HepG2 (cell line): ENCODE data around the gene CTNNA3. TPM values are rescaled to one million over a fixed set of nuclear protein-coding genes. Genes with fewer than 3 reads are reported as not detected.

Experiments used
- ATAC-seq: fragments of 200-7000 bp; cut with Tn5 transposase; 3 replicates; pipeline ENCODE4 v1.9.1; 2020; ENCODE audit warnings: mild to moderate bottlenecking, moderate library complexity
- BruUV-seq: library from RNA; stranded (reverse); fragments of 400-500 nt; replicated peaks from 2 replicates; lab custom pipeline; 2021; lab: Mats Ljungman, UMichigan
- CTCF ChIA-PET: fragments of 300-600 bp; formaldehyde crosslinking; extraction: SDS; loops from one replicate; lab custom pipeline; 2021; ENCODE audit warnings: low total read pairs, inconsistent platforms, low intra/inter-chr PET ratio; lab: Yijun Ruan, JAX
- POLR2A ChIA-PET: fragments of 350-600 bp; sonication (Branson Sonifier 250); formaldehyde crosslinking; loops from one replicate; lab custom pipeline; 2020; ENCODE audit warnings: antibody characterized with exemption, inconsistent platforms; lab: Yijun Ruan, JAX
- DNase-seq: peaks from one replicate; pipeline ENCODE4 v3.0.0-alpha.2; 2015; ENCODE audit warnings: low spot score
- FAIRE-seq: peaks from 3 replicates; lab custom pipeline; 2011; peaks lifted over from hg19 to GRCh38; lab: Jason Lieb, UNC
- H2AFZ ChIP-seq: one replicate; pipeline ENCODE4 v1.6.1; 2011; ENCODE audit warnings: low read length, inconsistent platforms
- H3K27ac ChIP-seq: fragments of 300-600 bp; 3 replicates; pipeline ENCODE4 v1.8.0; 2011; ENCODE audit warnings: mixed run types, mild to moderate bottlenecking, mixed read lengths, low read length, inconsistent platforms; ENCODE audit not compliant: insufficient read depth; ENCODE audit errors: extremely low read length
- H3K27me3 ChIP-seq, 2 experiments: fragments of 200-600 bp in 1 of 2; 2 replicates in 1 of 2; 3 replicates in 1 of 2; pipeline versions ENCODE4 v1.6.0 to v1.8.0; 2011; ENCODE audit warnings: low read length in 2 of 2, mild to moderate bottlenecking in 2 of 2, moderate library complexity in 2 of 2, inconsistent platforms in 1 of 2; ENCODE audit not compliant: insufficient read depth in 2 of 2, control insufficient read depth in 1 of 2
- H3K36me3 ChIP-seq, 2 experiments: fragments of 200-600 bp in 1 of 2; replicated peaks in 1 of 2; 2 replicates in 1 of 2; 3 replicates in 1 of 2; pipeline versions ENCODE4 v1.5.1 to v1.8.0; 2011; ENCODE audit warnings: low read length in 2 of 2, inconsistent platforms in 1 of 2; ENCODE audit not compliant: insufficient read depth in 2 of 2, control insufficient read depth in 1 of 2
- H3K4me1 ChIP-seq: 2 replicates; pipeline ENCODE4 v1.5.1; 2012; ENCODE audit warnings: low read length, inconsistent platforms; ENCODE audit not compliant: insufficient read depth
- H3K4me2 ChIP-seq: 2 replicates; pipeline ENCODE4 v1.6.0; 2011; ENCODE audit warnings: low read depth, low read length, inconsistent platforms
- H3K4me3 ChIP-seq, 3 experiments: fragments of 200-600 bp in 1 of 3; sonication (generic), shearing (Covaris generic) in 1 of 3; replicated peaks in 1 of 3; 2 replicates each; pipeline ENCODE4 v1.5.1; 2011 to 2016; ENCODE audit warnings: low read length in 3 of 3, inconsistent platforms in 2 of 3, low read depth in 2 of 3, mild to moderate bottlenecking in 2 of 3, control low read depth in 1 of 3, mixed read lengths in 1 of 3; ENCODE audit not compliant: insufficient read depth in 1 of 3
- H3K79me2 ChIP-seq: one replicate; pipeline ENCODE4 v1.6.1; 2011; ENCODE audit warnings: low read length, inconsistent platforms; ENCODE audit not compliant: insufficient read depth
- H3K9ac ChIP-seq: 2 replicates; pipeline ENCODE4 v1.6.0; 2011; ENCODE audit warnings: mild to moderate bottlenecking, low read depth, low read length, inconsistent platforms; ENCODE audit not compliant: insufficient read depth
- H3K9me3 ChIP-seq: 2 replicates; pipeline ENCODE4 v1.5.1; 2012; ENCODE audit warnings: mild to moderate bottlenecking, low read length
- H4K20me1 ChIP-seq: 2 replicates; pipeline ENCODE4 v1.6.0; 2011; ENCODE audit warnings: inconsistent platforms, mild to moderate bottlenecking, low read length, moderate library complexity; ENCODE audit not compliant: insufficient read depth
- IRF2 ChIP-seq: IDR thresholded peaks from 2 replicates; pipeline ENCODE4 v1.6.1; 2018; ENCODE audit warnings: missing genetic modification reagents, missing compliant biosample characterization
- MTA3 ChIP-seq: sonication (generic); formaldehyde crosslinking; IDR thresholded peaks from 2 replicates; pipeline ENCODE4 v1.4.0; 2020; ENCODE audit warnings: missing genetic modification reagents
- RNF2 ChIP-seq: fragments of 450-650 bp; conservative IDR thresholded peaks from 2 replicates; pipeline ENCODE4 v1.6.1; 2016; ENCODE audit warnings: low read depth
- SRY ChIP-seq: sonication (generic); formaldehyde crosslinking; IDR thresholded peaks from 2 replicates; pipeline ENCODE4 v1.8.0; 2022; ENCODE audit warnings: mild to moderate bottlenecking, missing genetic modification reagents
- TFDP1 ChIP-seq: IDR thresholded peaks from 2 replicates; pipeline ENCODE4 v1.6.1; 2016; ENCODE audit warnings: missing compliant biosample characterization, missing genetic modification reagents, borderline replicate concordance
- ZFP82 ChIP-seq: sonication (generic); formaldehyde crosslinking; IDR thresholded peaks from 2 replicates; pipeline ENCODE4 v1.5.1; 2020; ENCODE audit warnings: mild to moderate bottlenecking, missing genetic modification reagents, borderline replicate concordance
- ZSCAN9 ChIP-seq: IDR thresholded peaks from 2 replicates; pipeline ENCODE4 v1.6.1; 2016; ENCODE audit warnings: borderline replicate concordance
- in situ Hi-C: cut with HindIII; loops from 2 replicates; pipeline ENCODE4 v1.10.0; 2017; ENCODE audit warnings: low pct_unique_long_range_greater_than_20kb; ENCODE audit not compliant: extremely low pct_ligation_motif_present
- intact Hi-C: fragments of 100-400 bp; cut with micrococcal nuclease; formaldehyde crosslinking; loops from one replicate; pipeline ENCODE4 v1.10.0; 2022; ENCODE audit not compliant: unreplicated experiment
- polyA plus RNA-seq, 8 experiments: library from polyadenylated mRNA; depleted of rRNA in 3 of 8; stranded (reverse) in 7 of 8; unstranded in 1 of 8; fragments of >200 nt; fragmentation: Illumina TruSeq in 4 of 8; extraction: Trizol in 4 of 8; gene quantifications; 2 replicates each; pipeline versions ENCODE4 v1.2.1 to v1.2.3, GENCODE V29; 2011 to 2016; ENCODE audit warnings: low read depth in 4 of 8, missing spikeins in 1 of 8, mixed read lengths in 1 of 8; ENCODE audit not compliant: insufficient read depth in 1 of 8
- total RNA-seq, 5 experiments: library from RNA; depleted of rRNA; stranded (reverse); fragments of >200 nt; fragmentation: Illumina TruSeq; extraction: Trizol; gene quantifications; 2 replicates each; pipeline ENCODE4 v1.2.3, GENCODE V29; 2016; ENCODE audit warnings: low read depth in 1 of 5

The CTNNA3 gene
- total and polyA plus RNA-seq, 2 of the 13 experiments (the other 11 are each of a cell fraction or from before 2014, with no cell fraction given) = not detected

DNA sequence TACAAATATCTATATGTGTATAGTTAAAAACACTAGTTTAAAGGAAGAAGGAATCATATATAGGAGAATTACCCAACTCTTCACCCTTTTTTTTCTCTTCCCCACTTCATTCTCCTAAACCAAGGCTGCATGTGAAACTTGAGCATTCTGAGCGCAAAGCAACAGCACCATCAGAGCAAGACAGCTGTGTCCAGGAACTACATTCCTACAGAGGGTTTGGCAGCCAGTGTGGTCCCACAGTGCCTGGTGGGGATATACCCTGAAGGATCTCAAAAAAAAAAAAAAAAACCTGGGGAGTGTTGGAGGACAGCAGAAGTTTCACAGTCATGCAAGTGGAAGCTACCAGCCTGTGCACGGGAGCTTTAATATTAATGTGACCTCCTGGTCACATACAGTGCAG lies 310.4 kb downstream of the CTNNA3 start (continued):
- no peak for TF ChIP-seq IRF2 (CRISPR knock-in tag)

GRCh38 chr10:67385089-67385488 lies 310.9 kb downstream of the CTNNA3 start:
- no peaks in the 10 kb centered on the region for H3K4me1 ChIP-seq
- POLR2A ChIA-PET = no interaction called here
- no peaks in the 10 kb centered on the region for H4K20me1 ChIP-seq
- DNase-seq = no peak
- no peak for ATAC-seq
- no TSS peak for BruUV-seq
- H3K36me3 ChIP-seq = no peaks in the 10 kb centered on the region
- FAIRE-seq = no peak
- in situ Hi-C loops = no loop called here
- H3K27ac ChIP-seq = no peak overlapping the region
- no peak overlapping the region for H3K9ac ChIP-seq
- H3K4me2 ChIP-seq = no peak overlapping the region
- TF ChIP-seq MTA3 (CRISPR knock-in tag) (no peak), ZFP82 (no peak), RNF2 (no peak), SRY (CRISPR knock-in tag) (no peak), TFDP1 (CRISPR knock-in tag) (no peak), ZSCAN9 (no peak)
- TF ChIP-seq, all 625 proteins: peak for 0
- Histone ChIP-seq H3K9me3 (no peaks in the 10 kb centered on the region), H2AFZ (no peak overlapping the region), H3K27me3 (no peaks in the 10 kb centered on the region), H3K4me3 (no peak overlapping the region), H3K79me2 (no peaks in the 10 kb centered on the region)
- CTCF ChIA-PET = no interaction called here
- intact Hi-C loops = no loop called here
